Activated CD4-positive, alpha-beta T cell treated with anti-CD3 and anti-CD28 coated beads for 36 hours (primary cell): ENCODE data around the gene MYBL2. TPM values are rescaled to one million over a fixed set of nuclear protein-coding genes. Genes with fewer than 3 reads are reported as not detected.
"Not testable (repeated sequence)": the region's sequence is repeated elsewhere in the genome, so short reads cannot be mapped to it uniquely, and the experiment has no call there.

ENCODE experiments used
- ATAC-seq: fragments of 200-7000 bp; cut with Tn5 transposase; one replicate; pipeline ENCODE4 v1.10.0; 2021; ENCODE audit warnings: mild to moderate bottlenecking, moderate library complexity
- CTCF ChIA-PET: fragments of 350-600 bp; sonication (Branson Sonifier 250); formaldehyde crosslinking; loops from one replicate; lab custom pipeline; 2021; ENCODE audit warnings: antibody characterized with exemption; lab: Charles Lee
- POLR2A ChIA-PET: fragments of 350-600 bp; sonication (Branson Sonifier 250); formaldehyde crosslinking; loops from one replicate; lab custom pipeline; 2021; ENCODE audit warnings: antibody characterized with exemption, inconsistent platforms; lab: Charles Lee
- DNase-seq: peaks from one replicate; pipeline ENCODE4 v3.0.0-alpha.2; 2020
- H3K27ac Mint-ChIP-seq: one replicate; pipeline ENCODE4 v1.8.0; 2021; ENCODE audit warnings: mixed read lengths
- H3K27me3 Mint-ChIP-seq: one replicate; pipeline ENCODE4 v1.8.0; 2021; ENCODE audit warnings: mixed read lengths
- H3K36me3 Mint-ChIP-seq: one replicate; pipeline ENCODE4 v1.8.0; 2021; ENCODE audit warnings: low read depth, mixed read lengths
- H3K4me1 Mint-ChIP-seq: one replicate; pipeline ENCODE4 v1.8.0; 2021; ENCODE audit warnings: mixed read lengths
- H3K4me3 Mint-ChIP-seq: one replicate; pipeline ENCODE4 v1.8.0; 2021; ENCODE audit warnings: mild to moderate bottlenecking, moderate library complexity, mixed read lengths
- H3K9me3 Mint-ChIP-seq: one replicate; pipeline ENCODE4 v1.8.0; 2021; ENCODE audit warnings: low read depth, mixed read lengths
- intact Hi-C, 2 experiments: fragments of 100-400 bp; cut with DNase I in 1 of 2; cut with micrococcal nuclease in 1 of 2; formaldehyde crosslinking; loops; one replicate each; pipeline versions ENCODE4 v1.14.2 to v1.15.1; 2022 to 2024; cut with DNase I, micrococcal nuclease
- total RNA-seq, 2 experiments: library from RNA; stranded (reverse); gene quantifications; one replicate each; pipeline ENCODE4 v1.2.3, GENCODE V29; 2021

Gene MYBL2
- 100 to 1,000 TPM in 1 of 2 experiments, 10 to 100 TPM in 1; 99.8 to 113 TPM for total RNA-seq

GRCh38 chr20:43666376-43667328, at the start of gene MYBL2:
MYBL2 (plus strand) TSS chr20:43667114; CDS start chr20:43667284, 170 bp downstream.
- intact Hi-C loops: loop anchor here (1.0 to 2.0 kb wide), 5 partner anchors 76 to 545 kb away; partner anchors contain the start of gene IFT52 (in 2 of the 2)
- CTCF ChIA-PET: interaction anchor here (0.7 kb wide), 1 partner anchor 77 kb away, joined by 3 read pairs; no protein-coding TSS in a partner anchor
- ATAC-seq (peak; percentile 95), DNase-seq (peak; percentile 86)
- Mint-ChIP-seq H3K27ac (peak within 1 kb of the TSS; percentile 58), H3K9me3 (no peaks in the 10 kb centered on the region), H3K4me1 (peaks cover 2% of the 10 kb centered on the region), H3K4me3 (peak within 1 kb of the TSS; percentile 83), H3K27me3 (peaks cover 11% of the 10 kb centered on the region), H3K36me3 (peaks cover 20% of the 10 kb centered on the region)
- POLR2A ChIA-PET: interaction anchor here (0.6 kb wide), 1 partner anchor 90 kb away, joined by 4 read pairs; no protein-coding TSS in a partner anchor

GRCh38 chr20:43631598-43631997, 35.3 kb upstream of the MYBL2 start:
- ATAC-seq (no peak), DNase-seq (no peak)
- Mint-ChIP-seq H3K4me3 (no peak overlapping the region), H3K36me3 (peaks cover 16% of the 10 kb centered on the region), H3K9me3 (no peaks in the 10 kb centered on the region), H3K27me3 (no peaks in the 10 kb centered on the region), H3K27ac (no peak overlapping the region), H3K4me1 (no peaks in the 10 kb centered on the region)
- ChIA-PET CTCF (no interaction called here), POLR2A (no interaction called here)
- intact Hi-C loops: no loop called here

DNA sequence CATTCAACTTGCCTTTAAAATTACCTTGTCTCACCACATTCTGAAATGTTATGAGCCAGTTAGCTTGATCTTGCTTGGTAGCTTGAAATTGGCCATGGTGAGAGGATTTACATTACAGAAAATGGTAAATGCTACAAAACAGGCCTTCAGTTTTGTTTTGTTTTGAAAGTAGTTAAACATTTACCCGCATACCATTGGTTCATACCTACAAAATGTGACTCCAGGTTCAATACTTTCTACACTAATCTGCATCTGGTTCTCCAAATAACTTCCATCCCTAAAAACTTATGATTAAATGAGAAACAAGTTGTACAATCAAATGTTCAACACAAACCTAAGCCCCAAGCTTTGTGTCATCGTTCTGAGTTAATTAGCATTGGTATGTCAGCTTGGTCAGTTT, 30.5 kb upstream of the MYBL2 start:
- Mint-ChIP-seq H3K4me1 (no peaks in the 10 kb centered on the region), H3K27ac (no peak overlapping the region), H3K9me3 (no peaks in the 10 kb centered on the region), H3K4me3 (no peak overlapping the region), H3K27me3 (no peaks in the 10 kb centered on the region), H3K36me3 (peaks cover 13% of the 10 kb centered on the region)
- CTCF ChIA-PET: interaction anchor here (0.8 kb wide), 1 partner anchor 430 kb away, joined by 3 read pairs; no protein-coding TSS in a partner anchor
- ATAC-seq: no peak
- intact Hi-C loops: no loop called here
- DNase-seq: no peak
- POLR2A ChIA-PET: no interaction called here

- ChIA-PET CTCF (interaction anchor here (0.5 kb wide), 1 partner anchor 45 kb away, joined by 3 read pairs; no protein-coding TSS in a partner anchor), POLR2A (no interaction called here)
- Mint-ChIP-seq H3K9me3 (no peaks in the 10 kb centered on the region), H3K4me3 (no peak overlapping the region), H3K36me3 (peaks cover 15% of the 10 kb centered on the region), H3K27ac (no peak overlapping the region), H3K4me1 (no peaks in the 10 kb centered on the region), H3K27me3 (no peaks in the 10 kb centered on the region)
- intact Hi-C loops: no loop called here
- DNase-seq: no peak
- no peak for ATAC-seq
Observed at GRCh38 chr20:43642548-43642947, 24.4 kb upstream of the MYBL2 start.

DNA sequence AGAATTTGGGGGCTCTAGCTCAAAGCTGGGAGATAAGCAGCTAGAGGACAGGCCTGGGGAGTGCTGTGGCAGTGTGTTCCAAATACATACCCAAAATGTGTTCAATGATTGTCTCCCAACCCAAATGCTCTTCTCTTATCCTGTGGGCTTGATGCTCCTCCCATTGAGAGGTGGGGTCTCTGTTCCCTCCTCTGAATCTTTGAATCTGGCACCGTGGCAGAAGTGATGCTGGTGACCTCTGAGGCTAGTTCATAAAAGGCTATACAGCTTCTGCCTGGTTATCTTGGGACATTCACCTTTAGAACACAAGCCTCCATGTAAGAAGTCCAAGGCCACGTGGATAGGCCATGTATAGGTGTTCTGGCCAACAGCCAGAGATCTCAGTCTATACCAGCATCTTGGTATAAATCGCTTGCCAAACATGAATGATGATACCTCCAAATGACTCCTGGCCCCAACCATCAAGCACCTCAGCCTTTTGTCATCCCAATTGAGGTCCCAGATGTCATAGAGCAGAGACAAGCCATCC, 15.9 kb upstream of the MYBL2 start:
- DNase-seq (no peak), ATAC-seq (no peak)
- ChIA-PET POLR2A (no interaction called here), CTCF (no interaction called here)
- Mint-ChIP-seq H3K27ac (no peak overlapping the region), H3K9me3 (no peaks in the 10 kb centered on the region), H3K4me1 (no peaks in the 10 kb centered on the region), H3K36me3 (peaks cover 6% of the 10 kb centered on the region), H3K4me3 (no peak overlapping the region), H3K27me3 (no peaks in the 10 kb centered on the region)
- intact Hi-C loops: no loop called here

- H3K27ac Mint-ChIP-seq, DNase-seq, H3K36me3 Mint-ChIP-seq, H3K4me1 Mint-ChIP-seq, intact Hi-C loops, H3K9me3 Mint-ChIP-seq, H3K27me3 Mint-ChIP-seq, H3K4me3 Mint-ChIP-seq, ATAC-seq, POLR2A ChIA-PET: not testable (repeated sequence)
- CTCF ChIA-PET: interaction anchor here (0.7 kb wide), 1 partner anchor 108 kb away, joined by 4 read pairs; no protein-coding TSS in a partner anchor
Observed at GRCh38 chr20:43651650-43652184, 15.2 kb upstream of the MYBL2 start.

DNA sequence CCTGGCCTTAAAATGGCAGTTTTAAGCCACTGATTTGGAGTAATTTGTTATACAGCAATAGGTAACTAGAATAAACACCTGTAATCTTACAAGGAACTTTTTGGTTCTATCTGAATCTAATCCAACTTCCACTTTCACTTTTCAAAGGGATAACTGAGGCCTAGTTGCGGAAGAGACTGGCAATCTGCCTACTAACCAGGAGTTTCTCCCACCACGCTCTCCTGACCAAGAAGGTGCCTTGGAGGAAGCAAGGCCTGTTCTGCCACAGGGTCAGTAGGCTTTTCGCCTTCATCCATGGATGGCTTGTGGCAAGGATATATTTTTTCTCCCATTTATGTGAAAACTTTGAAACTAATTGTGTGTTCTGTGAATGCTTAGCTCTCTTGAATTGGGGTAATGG, 12.9 kb upstream of the MYBL2 start:
- ChIA-PET CTCF (no interaction called here), POLR2A (no interaction called here)
- ATAC-seq (no peak), DNase-seq (no peak)
- H3K27me3 Mint-ChIP-seq: no peaks in the 10 kb centered on the region
- H3K4me3 Mint-ChIP-seq: no peak overlapping the region
- intact Hi-C loops: no loop called here
- H3K9me3 Mint-ChIP-seq: no peaks in the 10 kb centered on the region
- no peak overlapping the region for H3K27ac Mint-ChIP-seq
- H3K36me3 Mint-ChIP-seq: no peaks in the 10 kb centered on the region
- peaks cover 5% of the 10 kb centered on the region for H3K4me1 Mint-ChIP-seq

- POLR2A ChIA-PET: interaction anchor here (0.6 to 0.7 kb wide), 2 partner anchors 81 to 663 kb away, joined by 3 to 5 read pairs; no protein-coding TSS in a partner anchor
- ATAC-seq, H3K36me3 Mint-ChIP-seq, DNase-seq, H3K27ac Mint-ChIP-seq, H3K4me3 Mint-ChIP-seq, CTCF ChIA-PET, intact Hi-C loops, H3K4me1 Mint-ChIP-seq, H3K9me3 Mint-ChIP-seq, H3K27me3 Mint-ChIP-seq: not testable (repeated sequence)
Observed at GRCh38 chr20:43655176-43655575, 11.7 kb upstream of the MYBL2 start.

DNA sequence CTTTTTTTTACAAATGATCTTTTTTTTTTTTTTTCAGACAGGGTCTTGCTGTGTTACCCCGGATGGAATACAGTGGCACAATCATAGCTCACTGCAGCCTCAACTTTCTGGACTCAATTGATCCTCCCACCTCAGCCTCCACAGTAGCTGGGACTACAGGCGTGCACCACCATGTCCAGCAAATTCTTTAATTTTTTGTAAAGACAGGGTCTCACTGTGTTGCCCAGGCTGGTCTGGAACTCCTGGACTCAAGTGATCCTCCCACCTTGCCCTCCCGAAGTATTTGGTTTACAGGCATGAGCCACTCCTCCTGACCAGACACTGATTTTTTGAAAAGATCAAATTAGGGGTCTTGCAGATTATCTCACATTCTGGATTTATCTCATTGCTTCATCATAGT, 11.0 kb upstream of the MYBL2 start:
- Mint-ChIP-seq H3K27me3 (no peaks in the 10 kb centered on the region), H3K36me3 (no peaks in the 10 kb centered on the region), H3K4me1 (peaks cover 5% of the 10 kb centered on the region), H3K4me3 (peak overlapping the region; percentile 92), H3K27ac (peak overlapping the region; percentile 42), H3K9me3 (no peaks in the 10 kb centered on the region)
- CTCF ChIA-PET: no interaction called here
- intact Hi-C loops: no loop called here
- ATAC-seq: no peak
- POLR2A ChIA-PET: no interaction called here
- no peak for DNase-seq

DNA sequence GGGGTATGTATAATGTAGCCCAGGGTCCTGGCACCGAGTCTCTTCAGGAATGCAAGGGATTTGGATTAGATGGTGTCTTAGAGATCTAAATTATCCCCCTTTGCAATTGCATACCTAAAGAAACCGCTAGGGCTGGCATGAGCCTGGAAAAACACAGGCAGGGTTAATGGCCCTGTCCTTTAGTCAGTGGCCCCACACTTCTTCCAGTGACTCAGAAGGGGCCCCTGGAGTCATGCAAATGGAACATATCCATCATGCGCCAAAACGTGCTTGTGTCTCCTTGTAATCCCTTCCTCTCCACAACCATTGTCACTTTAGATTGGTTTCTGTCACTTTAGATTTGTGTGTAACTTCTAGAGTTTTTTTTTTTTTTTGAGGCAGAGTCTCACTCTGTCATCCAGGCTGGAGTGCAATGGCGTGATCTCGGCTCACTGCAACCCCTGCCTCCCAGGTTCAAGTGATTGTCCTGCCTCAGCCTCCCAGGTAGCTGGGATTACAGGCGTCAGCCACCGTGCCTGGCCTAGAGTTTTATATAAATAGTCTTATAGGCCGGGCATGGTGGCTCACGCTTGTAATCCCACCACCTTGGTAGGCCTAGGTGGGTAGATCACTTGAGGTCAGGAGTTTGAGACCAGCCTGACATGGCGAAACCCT, 8.7 kb upstream of the MYBL2 start:
- peak overlapping the region; percentile 95 for H3K27ac Mint-ChIP-seq
- peak; percentile 84 for DNase-seq
- no peaks in the 10 kb centered on the region for H3K27me3 Mint-ChIP-seq
- ChIA-PET CTCF (interaction anchor here (1.2 kb wide), 1 partner anchor 88 kb away, joined by 3 read pairs; no protein-coding TSS in a partner anchor), POLR2A (interaction anchor here (0.9 kb wide), 1 partner anchor 67 kb away, joined by 3 read pairs; the partner anchor contains the start of gene IFT52)
- H3K4me1 Mint-ChIP-seq: peaks cover 5% of the 10 kb centered on the region
- peak overlapping the region; percentile 92 for H3K4me3 Mint-ChIP-seq
- H3K9me3 Mint-ChIP-seq: no peaks in the 10 kb centered on the region
- intact Hi-C loops: no loop called here
- no peaks in the 10 kb centered on the region for H3K36me3 Mint-ChIP-seq
- peak; percentile 78 for ATAC-seq
